GM21360 (cell line): ENCODE results near the gene DMD.
"Not testable (repeated sequence)": the region's sequence is repeated elsewhere in the genome, so short reads cannot be mapped to it uniquely, and the experiment has no call there.

Experiments
- ATAC-seq: cut with Tn5 transposase; IDR thresholded peaks from one replicate; pipeline ENCODE4 v1.9.1; 2021; ENCODE audit warnings: mild to moderate bottlenecking, moderate library complexity; ENCODE audit not compliant: unreplicated experiment

DMD gene

DNA sequence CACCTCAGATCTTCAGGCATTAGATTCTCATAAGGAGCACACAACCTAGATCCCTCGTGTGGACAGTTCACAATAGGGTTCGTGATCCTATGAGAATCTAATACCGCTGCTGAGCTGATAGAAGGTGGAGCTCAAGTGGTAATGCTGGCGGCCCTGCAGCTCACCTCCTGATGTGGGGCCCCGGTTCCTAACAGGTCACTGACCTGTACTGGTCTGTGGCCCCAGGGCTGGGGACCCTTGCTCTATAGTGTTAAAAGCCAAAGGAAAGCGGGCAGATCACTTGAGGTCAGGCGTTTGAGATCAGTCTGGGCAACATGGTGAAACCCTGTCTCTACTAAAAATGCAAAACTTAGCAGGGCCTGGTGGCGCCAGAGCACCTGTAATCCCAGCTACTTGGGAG lies 1092.5 kb downstream of the DMD start:
- ATAC-seq, result no peak

GRCh38 chrX:32116047-32116446 lies 1095.3 kb downstream of the DMD start:
- no peak for ATAC-seq

DNA sequence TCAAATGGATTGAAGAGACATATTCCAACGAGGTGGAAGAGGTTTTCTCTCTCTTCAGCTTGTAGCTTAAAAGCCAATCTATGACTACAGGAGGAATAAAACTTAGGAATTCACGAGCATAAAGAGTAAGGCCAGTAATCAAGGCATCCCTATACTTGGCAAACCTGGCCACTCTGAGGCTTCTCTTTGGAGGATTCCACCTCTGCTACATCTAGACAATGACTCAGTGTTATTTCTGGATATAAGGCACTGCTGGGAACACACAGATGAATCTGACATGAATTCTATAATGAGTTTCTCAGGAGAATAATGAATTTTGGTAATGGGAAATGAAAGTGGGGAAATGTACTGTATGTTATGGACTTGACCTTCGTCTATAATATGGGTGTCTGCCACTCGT lies 1123.7 kb downstream of the DMD start:
- ATAC-seq, result no peak

GRCh38 chrX:32084757-32085156 lies 1126.6 kb downstream of the DMD start:
- ATAC-seq, result no peak

DNA sequence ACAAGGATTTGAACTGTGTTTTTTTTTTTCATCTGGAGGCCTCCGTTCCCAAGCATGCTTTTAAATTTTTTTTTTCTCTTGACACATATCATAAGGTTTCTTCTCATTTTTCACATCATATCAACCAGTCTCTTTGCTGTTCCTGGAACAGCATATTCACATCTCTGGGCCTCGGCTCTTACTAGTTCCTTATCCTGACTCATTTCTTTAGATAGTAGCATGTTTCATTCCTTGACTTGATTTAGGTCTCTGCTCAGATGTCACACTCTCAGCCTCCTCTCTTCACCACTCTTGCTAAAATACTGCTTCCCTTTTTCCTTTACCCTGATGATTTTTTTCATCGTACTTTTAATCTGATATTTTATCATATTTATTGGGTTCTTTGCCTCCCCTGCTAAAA lies 1163.1 kb downstream of the DMD start:
- ATAC-seq, result no peak

DNA sequence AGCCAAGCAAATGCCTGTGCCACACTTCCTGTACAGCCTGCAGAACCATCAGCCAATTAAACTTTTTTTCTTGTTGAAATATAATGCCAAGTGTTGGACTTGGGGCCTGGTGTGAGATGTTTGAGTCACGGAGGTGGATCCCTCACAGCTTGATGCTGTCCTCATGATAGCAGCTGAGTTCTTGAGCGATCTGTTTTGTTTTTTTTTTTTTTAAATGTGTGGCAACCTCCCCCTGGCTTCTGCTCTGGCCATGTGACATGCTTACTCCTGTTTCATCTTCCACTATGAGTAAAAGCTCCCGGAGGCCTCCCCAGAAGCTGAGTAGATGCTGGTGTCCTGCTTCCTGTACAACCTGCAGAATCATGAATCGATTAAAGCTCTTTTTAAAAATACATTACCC lies 1166.2 kb downstream of the DMD start:
- no peak for ATAC-seq

GRCh38 chrX:32041181-32041580 lies 1170.2 kb downstream of the DMD start:
- ATAC-seq, result no peak

- ATAC-seq, result no peak
These were observed 1184.6 kb downstream of the DMD start for GRCh38 chrX:32026772-32027171.

DNA sequence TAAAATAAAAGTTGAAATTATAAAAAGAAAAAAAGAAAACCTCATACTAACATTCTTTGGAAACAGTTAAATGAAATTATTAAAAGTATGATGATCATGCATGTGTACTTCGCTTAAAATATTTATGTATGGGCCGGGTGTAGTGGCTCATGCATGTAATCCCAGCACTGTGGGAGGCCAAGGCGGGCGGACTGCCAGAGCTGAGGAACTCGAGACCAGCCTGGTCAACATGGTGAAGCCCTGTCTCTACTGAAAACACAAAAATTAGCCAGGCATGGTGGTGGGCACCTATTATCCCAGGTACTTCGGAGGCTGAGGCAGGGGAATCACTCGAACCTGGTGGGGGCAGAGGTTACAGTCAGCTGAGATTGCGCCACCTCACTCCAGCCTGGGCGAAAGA lies 1187.3 kb downstream of the DMD start:
- ATAC-seq, result no peak

GRCh38 chrX:32016195-32016594 lies 1195.2 kb downstream of the DMD start:
- ATAC-seq, result no peak

GRCh38 chrX:32010948-32011347 lies 1200.4 kb downstream of the DMD start:
- ATAC-seq, result no peak

- ATAC-seq, result no peak
These were observed 1201.1 kb downstream of the DMD start for GRCh38 chrX:32010212-32010611.

DNA sequence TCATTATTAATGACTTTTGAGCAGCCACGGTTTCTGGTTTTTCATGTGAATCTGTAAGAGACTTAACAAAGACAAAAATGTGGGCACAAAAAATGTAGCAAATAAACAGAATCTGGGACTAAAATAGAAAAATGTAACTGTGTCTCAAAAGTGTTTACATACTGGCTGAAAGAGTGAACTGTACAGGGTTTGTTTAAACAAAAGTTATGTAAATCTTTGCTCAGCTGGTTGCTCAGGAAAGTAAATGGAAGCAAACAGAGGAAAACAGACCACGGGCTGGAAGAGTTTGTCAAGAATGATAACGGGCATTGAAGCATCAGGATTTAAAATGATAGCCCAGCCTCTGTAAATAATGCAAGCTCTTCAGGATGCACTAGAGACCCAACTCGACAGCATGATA lies 1217.7 kb downstream of the DMD start:
- no peak for ATAC-seq

DNA sequence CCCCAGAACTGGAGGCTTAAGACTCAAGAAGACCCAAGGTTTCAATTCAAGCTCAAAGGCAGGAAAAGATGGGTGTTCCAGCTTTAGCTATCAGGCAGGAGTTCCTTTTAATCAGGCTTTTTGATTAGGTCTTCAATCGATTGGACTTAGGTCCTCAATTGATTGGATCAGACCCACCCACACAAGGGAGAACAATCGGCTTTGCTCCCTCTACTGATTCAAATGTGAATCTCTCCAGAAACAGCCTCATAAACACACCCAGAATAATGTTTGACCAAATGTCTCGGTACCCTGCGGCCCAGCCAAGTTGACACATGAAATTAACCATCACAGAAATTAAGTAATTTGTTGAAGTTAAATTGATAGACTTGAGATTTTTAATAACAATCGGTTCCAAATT lies 1222.4 kb downstream of the DMD start:
- ATAC-seq, result no peak

DNA sequence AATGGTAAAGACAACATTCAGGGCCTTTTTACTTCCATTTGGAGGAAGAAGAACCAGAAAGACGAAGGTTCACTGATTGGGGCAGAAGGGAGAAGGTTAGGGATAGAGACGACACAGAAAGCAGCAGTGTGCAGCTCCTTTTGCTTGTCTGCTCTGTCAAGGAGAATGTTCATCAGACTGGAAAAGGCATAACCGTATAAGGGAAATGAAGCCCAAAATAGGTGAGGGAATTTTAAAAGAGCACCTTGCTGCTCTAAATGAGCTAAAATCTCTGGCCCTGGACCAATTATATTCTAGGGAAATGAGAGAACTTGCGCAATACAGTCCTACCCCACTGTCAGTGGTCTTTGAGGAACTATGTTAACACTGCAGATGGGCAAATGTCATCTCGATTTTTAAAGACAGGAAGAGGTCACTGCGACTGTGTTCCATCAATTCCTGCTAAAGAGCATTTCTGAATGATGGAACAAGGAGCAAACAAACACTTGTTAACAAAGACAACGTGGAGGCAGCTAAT lies 1229.7 kb downstream of the DMD start:
- ATAC-seq, result no peak

- ATAC-seq, result no peak
These were observed 1241.6 kb downstream of the DMD start for GRCh38 chrX:31969714-31970113.

DNA sequence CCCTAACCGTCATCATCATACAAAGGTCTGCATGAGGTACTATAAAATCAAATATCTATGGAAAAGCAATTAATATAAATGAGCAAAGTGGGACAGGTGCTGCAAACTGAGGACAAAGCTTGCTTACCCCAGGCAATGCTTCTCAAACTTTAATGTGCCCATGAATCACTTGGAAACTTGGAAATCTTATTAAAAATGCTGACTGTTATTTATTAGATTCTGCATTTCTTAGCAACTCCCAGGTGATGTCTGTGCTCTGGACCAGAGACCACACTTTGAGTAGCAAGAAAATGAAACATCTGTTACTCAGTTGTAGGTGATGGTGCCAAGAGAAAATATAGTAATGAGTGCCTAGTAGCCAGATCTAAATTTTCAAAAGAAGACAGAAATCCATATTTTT lies 1249.1 kb downstream of the DMD start:
- ATAC-seq, result no peak

GRCh38 chrX:31934842-31935370 lies 1276.4 kb downstream of the DMD start:
- ATAC-seq, result no peak

DNA sequence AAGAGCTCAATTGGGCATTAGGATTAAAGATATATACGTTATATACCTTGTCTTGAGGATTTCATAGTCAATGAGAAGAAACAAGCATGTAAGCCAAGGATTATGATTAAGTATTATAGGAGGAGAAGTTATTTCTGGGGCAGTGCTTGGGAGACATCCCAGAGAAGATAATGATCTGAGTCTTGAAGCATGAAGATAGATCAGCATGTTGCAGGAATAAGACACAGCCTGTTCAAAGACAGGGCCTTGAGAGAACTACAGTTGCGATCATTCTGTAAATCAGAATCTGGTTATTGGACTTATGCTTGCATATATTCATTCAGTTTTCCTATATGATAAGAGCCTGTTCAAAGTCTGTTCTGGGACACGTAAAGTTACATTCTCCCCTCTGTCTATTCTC lies 1277.3 kb downstream of the DMD start:
- no peak for ATAC-seq

GRCh38 chrX:31932769-31933168 lies 1278.6 kb downstream of the DMD start:
- ATAC-seq, result no peak

- not testable (repeated sequence) for ATAC-seq
These were observed 1279.0 kb downstream of the DMD start for GRCh38 chrX:31932320-31932719.

GRCh38 chrX:31931225-31931624 lies 1280.1 kb downstream of the DMD start:
- ATAC-seq, result no peak

DNA sequence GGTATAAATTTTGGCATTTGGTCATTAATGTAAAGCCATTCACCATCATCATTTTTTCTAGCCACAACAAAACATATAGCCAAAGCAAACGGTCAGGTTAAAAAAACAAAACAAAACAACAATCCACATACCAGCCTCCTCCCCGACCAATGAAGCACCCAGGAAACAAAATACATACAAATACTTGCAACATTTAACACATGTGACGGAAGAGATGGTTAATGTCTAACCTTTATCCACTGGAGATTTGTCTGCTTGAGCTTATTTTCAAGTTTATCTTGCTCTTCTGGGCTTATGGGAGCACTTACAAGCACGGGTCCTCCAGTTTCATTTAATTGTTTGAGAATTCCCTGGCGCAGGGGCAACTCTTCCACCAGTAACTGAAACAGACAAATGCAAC lies 1282.0 kb downstream of the DMD start:
- ATAC-seq, result no peak
